ENCODE results near the gene CACTIN.
"Not testable (repeated sequence)": the region's sequence is repeated elsewhere in the genome, so short reads cannot be mapped to it uniquely, and the experiment has no call there.

The CACTIN gene

DNA sequence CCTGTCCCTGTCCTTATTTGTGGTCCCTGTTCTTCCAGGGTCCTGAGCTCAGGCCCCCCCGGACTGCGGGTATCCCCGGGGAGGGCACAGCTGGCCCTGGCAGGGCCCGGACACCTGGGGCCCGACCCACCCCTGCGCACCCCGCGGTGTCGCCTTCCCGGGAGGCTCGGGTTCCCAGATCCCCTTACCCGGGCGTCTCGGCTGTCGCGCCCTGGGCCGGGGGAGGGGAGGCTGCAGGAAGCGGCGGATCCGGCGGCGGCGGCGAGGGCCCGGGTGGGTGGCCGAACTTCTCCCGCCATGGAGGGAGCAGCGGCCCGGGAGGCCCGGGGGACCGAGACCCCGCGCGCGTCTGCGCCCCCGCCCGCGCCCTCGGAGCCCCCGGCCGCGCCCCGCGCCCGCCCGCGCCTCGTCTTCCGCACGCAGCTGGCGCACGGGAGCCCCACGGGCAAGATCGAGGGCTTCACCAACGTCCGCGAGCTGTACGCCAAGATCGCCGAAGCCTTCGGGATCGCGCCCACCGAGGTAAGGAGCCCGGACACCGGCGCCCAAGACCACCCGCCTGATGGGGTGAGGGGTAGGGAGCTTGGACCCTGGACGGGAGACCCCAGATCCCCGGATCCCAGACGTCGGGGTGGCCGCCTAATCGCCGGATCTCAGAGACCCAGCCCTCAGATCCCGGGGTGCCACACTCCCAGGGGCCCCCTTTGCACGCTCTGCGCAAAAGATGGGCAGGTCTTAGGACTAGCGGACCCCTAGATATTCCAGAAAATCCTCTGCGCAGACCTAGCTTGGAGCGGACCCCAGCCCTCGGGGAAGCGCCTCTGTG lies 41.1 kb downstream of the CACTIN start, which contains the start of gene GIPC3:
GIPC3 (plus strand) TSS at position 178 of the 826 bp plus-strand sequence; CDS start at position 298, 120 bp downstream.
- no peak for DNase-seq

- not testable (repeated sequence) for DNase-seq
Measured at GRCh38 chr19:3584036-3584802, 42.4 kb downstream of the CACTIN start.

DNA sequence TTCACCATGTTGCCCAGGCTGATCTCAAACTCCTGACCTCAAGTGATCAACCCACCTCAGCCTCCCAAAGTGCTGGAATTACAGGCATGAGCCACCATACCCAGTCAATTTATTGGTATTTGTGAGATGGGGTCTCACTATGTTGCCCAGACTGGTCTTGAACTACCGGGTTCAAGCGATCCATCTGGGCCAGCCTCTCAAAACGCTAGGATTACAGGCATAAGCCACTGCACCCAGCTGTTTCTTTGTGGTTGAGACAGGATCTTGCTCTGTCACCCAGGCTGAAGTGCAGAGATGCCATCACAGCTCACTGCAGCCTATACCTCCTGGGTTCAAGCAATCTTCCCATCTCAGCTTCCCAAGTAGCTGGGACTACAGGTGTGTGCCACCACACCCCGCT lies 44.8 kb downstream of the CACTIN start:
- DNase-seq, result not testable (repeated sequence)

DNA sequence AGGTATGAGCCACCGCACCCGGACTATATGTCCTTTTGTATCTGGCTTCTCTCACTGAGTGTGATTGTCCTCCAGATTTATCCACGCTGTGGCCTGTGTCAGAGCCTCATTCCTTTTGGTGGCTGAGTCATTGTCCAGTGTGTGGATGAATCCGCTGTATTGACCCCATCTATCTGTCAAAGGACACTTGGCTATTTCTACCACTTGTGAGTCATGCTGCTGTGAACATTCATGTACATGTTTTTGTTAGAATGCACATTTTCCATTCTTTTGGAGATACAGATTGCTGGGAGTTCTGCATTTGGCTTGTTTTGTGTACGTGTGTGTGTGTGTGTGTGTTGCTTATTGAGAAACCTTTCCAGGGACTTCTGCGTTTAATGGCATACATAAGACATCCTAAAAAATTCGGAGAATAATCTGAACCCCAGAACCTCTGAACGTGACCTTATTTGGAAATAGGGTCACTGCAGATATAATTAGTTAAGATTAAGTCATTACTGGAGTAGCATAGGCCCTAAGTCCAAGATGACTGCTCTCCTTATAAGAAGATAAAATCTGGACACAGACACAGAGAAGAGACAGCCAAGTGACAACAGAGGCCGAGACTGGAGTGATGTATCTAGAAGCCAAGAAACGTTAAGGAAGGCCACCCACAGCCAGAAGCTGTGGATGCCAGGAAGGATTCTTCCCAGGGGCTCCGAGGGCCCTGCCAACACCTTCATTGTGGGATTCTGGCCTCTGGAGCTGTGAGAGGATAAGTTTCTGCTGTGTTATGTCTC lies 46.2 kb downstream of the CACTIN start:
- DNase-seq, result no peak

- DNase-seq, result no peak
Measured at GRCh38 chr19:3578390-3578789, 48.2 kb downstream of the CACTIN start.

GRCh38 chr19:3577723-3578344 lies 48.8 kb downstream of the CACTIN start:
- DNase-seq, result no peak

GRCh38 chr19:3576696-3577443 lies 49.7 kb downstream of the CACTIN start:
- DNase-seq, result no peak

- DNase-seq, result no peak
Measured at GRCh38 chr19:3575949-3576673, 50.5 kb downstream of the CACTIN start.

GRCh38 chr19:3575260-3575741 lies 51.3 kb downstream of the CACTIN start:
- no peak for DNase-seq

GRCh38 chr19:3573858-3574637 lies 52.5 kb downstream of the CACTIN start:
- DNase-seq, result peak; percentile 74 to 77

- no peak for DNase-seq
Measured at GRCh38 chr19:3573162-3573857, 53.3 kb downstream of the CACTIN start.

GRCh38 chr19:3572855-3573161 lies 53.8 kb downstream of the CACTIN start, which contains the start of gene HMG20B:
TSS of gene HMG20B (plus strand) at chr19:3572944. CDS start at chr19:3573310, 366 bp downstream.
- DNase-seq, result no peak

GRCh38 chr19:3572132-3572854 lies 54.3 kb downstream of the CACTIN start:
- peak; percentile 99 for DNase-seq

- no peak for DNase-seq
Measured at GRCh38 chr19:3570606-3571011, 56.0 kb downstream of the CACTIN start.

DNA sequence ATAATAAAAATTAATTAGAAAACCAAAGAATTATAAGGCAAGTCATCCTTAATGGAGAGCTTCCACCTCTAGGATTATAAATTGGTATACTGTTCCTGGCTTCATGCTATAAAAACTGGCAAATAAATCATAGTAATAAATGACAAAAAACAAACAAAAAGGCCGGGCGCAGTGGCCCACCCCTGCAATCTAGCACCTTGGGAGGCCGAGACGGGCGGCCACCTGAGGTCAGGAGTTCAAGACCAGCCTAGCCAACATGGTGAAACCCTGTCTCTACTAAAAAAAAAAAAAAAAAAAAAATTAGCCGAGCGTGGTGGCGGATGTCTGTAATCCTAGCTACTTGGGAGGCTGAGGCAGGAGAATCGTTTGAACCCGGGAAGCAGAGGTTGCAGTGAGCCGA lies 56.5 kb downstream of the CACTIN start:
- not testable (repeated sequence) for DNase-seq

DNA sequence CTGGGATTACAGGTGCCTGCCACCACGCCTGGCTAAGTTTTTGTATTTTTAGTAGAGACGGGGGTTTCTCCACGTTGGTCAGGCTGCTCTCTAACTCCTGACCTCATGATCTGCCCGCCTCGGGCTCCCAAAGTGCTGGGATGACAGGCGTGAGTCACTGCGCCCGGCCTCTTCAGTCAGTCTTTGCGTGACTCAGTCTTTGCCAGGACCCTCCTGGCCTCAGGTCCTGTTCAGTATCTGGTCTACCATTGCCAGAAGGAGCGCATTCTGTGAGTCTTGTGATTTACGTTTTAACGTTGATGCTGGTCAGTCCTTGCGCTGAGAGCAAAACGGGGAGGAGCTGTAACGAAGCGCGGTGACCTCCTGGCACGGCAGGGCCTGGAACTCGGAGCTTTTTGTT lies 61.5 kb downstream of the CACTIN start:
- no peak for DNase-seq

GRCh38 chr19:3563709-3564524 lies 62.7 kb downstream of the CACTIN start:
- no peak for DNase-seq
